Bronchial epithelial cell (primary cell): ENCODE measurements around the gene TMEM168. TPM values are rescaled to one million over a fixed set of nuclear protein-coding genes. Genes with fewer than 3 reads are reported as not detected.
"Not testable (repeated sequence)": the region's sequence is repeated elsewhere in the genome, so short reads cannot be mapped to it uniquely, and the experiment has no call there.

Source experiments
- DNase-seq: peaks from one replicate; pipeline ENCODE4 v3.0.0-alpha.2; 2010; ENCODE audit warnings: low read depth
- FAIRE-seq: peaks from 2 replicates; lab custom pipeline; 2011; peaks lifted over from hg19 to GRCh38; lab: Jason Lieb, UNC
- H3K27me3 ChIP-seq: 2 replicates; pipeline ENCODE4 v1.5.1; 2011; ENCODE audit warnings: low read length; ENCODE audit not compliant: control insufficient read depth, insufficient read depth
- H3K36me3 ChIP-seq: 2 replicates; pipeline ENCODE4 v1.5.1; 2011; ENCODE audit warnings: low read length; ENCODE audit not compliant: control insufficient read depth, insufficient read depth
- H3K4me3 ChIP-seq: 2 replicates; pipeline ENCODE4 v1.5.1; 2011; ENCODE audit warnings: mild to moderate bottlenecking, low read depth, low read length, control low read depth
- total RNA-seq: library from RNA; depleted of rRNA; stranded (reverse); fragments of >200 nt; gene quantifications from 2 replicates; pipeline ENCODE4 v1.2.1, GENCODE V29; 2014
- TF ChIP-seq, protein P1 (sequence below): IDR thresholded peaks from 2 replicates; pipeline ENCODE4 v1.5.1; 2011; ENCODE audit warnings: mild to moderate bottlenecking, moderate library complexity, low read length, control low read depth, inconsistent platforms; ENCODE audit not compliant: insufficient read depth, severe bottlenecking

The TMEM168 gene
- total RNA-seq, 1 donor from 2014 or later = 40.3 TPM

DNA sequence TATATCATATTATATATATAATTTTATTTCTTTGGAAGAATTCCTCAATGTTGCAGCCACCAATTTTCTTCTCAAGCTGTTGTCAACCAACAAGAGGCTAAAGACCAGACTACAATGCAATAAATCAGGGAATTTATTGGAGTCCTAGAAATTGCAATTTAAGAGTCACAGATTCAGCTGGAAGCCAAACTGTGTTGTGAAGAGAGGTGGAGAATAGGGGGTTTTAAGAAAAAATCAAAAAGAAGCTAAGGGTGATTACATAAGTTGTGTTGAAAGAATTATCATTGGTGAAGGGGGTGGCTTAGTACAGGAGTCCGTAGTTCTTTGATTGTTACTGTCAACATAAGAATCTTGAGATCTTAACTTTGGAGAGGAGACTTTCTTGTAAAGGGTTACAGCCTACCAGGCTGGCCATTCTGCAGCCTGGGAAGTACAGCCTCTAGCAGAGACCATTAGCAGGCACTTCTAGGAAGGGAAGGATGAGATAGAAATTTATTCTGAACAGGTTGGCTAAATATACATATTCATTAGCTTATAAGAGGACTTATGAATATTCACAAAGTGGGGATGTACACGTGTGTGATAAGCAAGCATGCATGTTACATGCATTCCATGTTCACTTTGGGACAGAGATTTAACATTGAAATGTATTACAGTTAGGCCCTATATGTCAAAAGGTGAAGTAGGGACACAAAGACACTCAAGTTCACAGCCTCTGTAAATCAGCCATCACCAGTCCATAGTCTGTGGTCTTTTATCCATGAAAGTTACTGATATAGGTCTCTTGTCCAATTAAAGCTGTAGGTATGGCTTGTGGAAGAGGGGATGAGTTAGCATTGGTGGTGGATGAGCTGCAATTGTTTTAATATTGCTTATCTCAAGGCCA lies 8.3 kb upstream of the TMEM168 start:
- no peaks in the 10 kb centered on the region for H3K27me3 ChIP-seq
- no peak for FAIRE-seq
- TF ChIP-seq, protein P1, sequence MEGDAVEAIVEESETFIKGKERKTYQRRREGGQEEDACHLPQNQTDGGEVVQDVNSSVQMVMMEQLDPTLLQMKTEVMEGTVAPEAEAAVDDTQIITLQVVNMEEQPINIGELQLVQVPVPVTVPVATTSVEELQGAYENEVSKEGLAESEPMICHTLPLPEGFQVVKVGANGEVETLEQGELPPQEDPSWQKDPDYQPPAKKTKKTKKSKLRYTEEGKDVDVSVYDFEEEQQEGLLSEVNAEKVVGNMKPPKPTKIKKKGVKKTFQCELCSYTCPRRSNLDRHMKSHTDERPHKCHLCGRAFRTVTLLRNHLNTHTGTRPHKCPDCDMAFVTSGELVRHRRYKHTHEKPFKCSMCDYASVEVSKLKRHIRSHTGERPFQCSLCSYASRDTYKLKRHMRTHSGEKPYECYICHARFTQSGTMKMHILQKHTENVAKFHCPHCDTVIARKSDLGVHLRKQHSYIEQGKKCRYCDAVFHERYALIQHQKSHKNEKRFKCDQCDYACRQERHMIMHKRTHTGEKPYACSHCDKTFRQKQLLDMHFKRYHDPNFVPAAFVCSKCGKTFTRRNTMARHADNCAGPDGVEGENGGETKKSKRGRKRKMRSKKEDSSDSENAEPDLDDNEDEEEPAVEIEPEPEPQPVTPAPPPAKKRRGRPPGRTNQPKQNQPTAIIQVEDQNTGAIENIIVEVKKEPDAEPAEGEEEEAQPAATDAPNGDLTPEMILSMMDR = no peak

DNA sequence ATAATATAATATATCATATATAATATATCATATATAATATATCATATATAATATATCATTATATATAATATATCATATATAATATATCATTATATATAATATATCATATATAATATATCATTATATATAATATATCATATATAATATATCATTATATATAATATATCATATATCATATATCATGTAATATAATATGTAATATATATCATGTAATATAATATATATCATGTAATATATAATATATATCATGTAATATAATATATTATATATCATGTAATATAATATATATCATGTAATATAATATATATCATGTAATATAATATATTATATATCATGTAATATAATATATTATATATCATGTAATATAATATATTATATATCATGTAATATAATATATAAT lies 6.4 kb upstream of the TMEM168 start:
- DNase-seq, FAIRE-seq, H3K36me3 ChIP-seq: not testable (repeated sequence)

More for the DNA sequence above, 8.3 kb upstream of the TMEM168 start:
- H3K36me3 ChIP-seq = no peaks in the 10 kb centered on the region
- no peak overlapping the region for H3K4me3 ChIP-seq
- no peak for DNase-seq

DNA sequence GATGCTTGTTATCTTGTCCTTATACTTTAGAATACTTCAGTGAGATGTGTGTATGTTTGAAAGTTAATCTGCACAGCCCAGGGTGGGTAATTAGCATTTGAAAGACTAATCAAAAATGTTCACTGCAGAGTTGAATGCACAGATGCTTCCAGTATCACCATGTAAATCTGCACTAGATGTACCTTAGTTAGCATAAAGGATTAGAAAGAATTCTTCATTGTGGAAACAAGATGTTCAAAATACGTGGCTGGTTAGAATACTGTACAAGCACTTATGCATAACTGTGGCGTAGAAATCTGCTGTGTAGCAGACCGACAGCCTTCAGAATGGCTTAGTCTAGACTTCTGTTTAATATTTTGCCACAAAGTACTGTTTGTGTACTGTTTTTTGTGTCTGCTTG lies 2.2 kb upstream of the TMEM168 start:
- DNase-seq (no peak), FAIRE-seq (no peak)
- no peak overlapping the region for H3K4me3 ChIP-seq
- no peaks in the 10 kb centered on the region for H3K27me3 ChIP-seq
- TF ChIP-seq, protein P1 = no peak
- H3K36me3 ChIP-seq = no peaks in the 10 kb centered on the region

More for the DNA sequence above, 6.4 kb upstream of the TMEM168 start:
- not testable (repeated sequence) for H3K27me3 ChIP-seq, H3K4me3 ChIP-seq

DNA sequence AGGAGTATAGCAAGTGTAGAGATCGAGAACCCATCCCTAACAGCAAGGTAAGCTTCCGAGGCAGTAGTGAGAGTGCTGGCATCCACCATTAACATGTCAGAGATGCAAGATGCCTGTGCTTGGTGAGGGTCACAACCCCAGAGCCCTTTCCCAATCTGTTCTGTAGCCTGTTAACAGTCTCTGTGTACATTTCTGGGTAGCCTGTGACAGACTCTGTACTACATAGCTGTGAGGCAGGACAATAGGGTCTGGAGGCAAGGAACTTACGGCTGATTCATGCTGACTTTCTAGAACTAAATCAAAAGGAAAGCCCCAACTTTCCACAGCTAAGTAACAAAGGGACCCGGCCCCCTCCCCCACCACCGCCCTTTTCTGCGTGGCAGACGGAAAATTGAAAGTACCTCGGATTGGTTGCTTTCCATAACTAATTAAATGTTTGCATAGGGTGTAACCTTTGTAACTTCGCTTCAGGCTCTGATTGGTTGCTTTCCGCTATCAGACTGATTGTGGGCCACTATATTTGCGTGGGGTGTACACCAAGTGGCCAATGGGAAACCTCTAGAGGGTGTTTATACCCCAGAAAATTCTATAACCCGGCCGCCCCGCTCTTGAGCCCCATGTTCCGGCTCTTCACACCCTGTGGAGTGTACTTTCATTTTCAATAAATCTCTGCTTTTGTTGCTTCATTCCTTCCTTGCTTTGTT lies 1.4 kb upstream of the TMEM168 start:
- H3K4me3 ChIP-seq = no peak overlapping the region

DNA sequence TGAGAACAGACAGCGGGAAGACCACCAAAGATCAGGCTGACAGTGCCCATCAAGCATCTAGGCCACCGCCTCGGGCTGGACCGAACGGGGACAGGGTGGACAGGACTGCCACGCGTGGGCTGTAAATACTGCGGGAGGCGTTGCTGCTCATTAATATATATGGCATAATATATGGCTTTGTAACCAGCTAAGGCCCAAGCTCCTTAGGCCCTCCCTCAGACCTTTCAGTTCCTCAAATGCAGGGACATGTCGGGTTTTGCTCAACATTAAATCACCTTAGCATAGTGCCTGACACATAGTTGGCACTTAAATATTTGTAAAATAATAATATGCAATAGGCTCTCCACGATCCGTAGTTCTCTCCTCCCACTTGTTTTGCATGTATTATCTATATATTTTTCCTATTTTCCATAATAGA lies 402 bp upstream of the TMEM168 start:
- H3K4me3 ChIP-seq = peak overlapping the region; percentile 50
- no peaks in the 10 kb centered on the region for H3K27me3 ChIP-seq
- H3K36me3 ChIP-seq = no peaks in the 10 kb centered on the region
- DNase-seq (peak; percentile 26), FAIRE-seq (no peak)
- TF ChIP-seq, protein P1 = no peak

More for the DNA sequence above, 1.4 kb upstream of the TMEM168 start:
- Histone ChIP-seq H3K27me3 (no peaks in the 10 kb centered on the region), H3K36me3 (no peaks in the 10 kb centered on the region)
- DNase-seq = no peak
- peak; percentile 66 for FAIRE-seq
- TF ChIP-seq, protein P1 = no peak

DNA sequence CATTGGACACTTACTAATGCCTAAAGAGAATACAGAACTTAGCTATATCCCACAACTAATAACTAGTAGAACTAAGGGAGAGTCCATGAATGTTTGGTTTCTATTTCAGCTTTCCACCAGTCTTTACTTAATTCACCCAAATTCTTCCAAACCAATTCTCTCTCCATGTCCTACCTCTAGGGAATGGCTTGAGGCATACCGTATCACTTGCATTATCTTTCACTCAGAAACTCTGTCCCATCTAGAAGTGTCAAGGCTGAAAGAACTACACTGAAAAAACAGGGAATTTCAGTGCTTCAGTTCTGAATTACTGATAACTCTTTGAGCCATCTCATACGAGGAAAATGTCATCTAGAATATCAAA lies 758 bp downstream of the TMEM168 start:
- peak overlapping the region; percentile 50 for H3K4me3 ChIP-seq
- H3K27me3 ChIP-seq = no peaks in the 10 kb centered on the region
- DNase-seq (no peak), FAIRE-seq (no peak)
- H3K36me3 ChIP-seq = no peaks in the 10 kb centered on the region
- TF ChIP-seq, protein P1 = no peak
